ENCODE measurements around the gene GAB2.
"Not testable (repeated sequence)": the region's sequence is repeated elsewhere in the genome, so short reads cannot be mapped to it uniquely, and the experiment has no call there.

GAB2 gene

GRCh38 chr11:78290293-78291176, 127.1 kb downstream of the GAB2 start:
- in situ Hi-C loops (cut with MboI; ENCODE audit: low sequenced_read_pairs) = no loop called here

- in situ Hi-C loops (cut with MboI; ENCODE audit: low sequenced_read_pairs) = no loop called here
Measured at GRCh38 chr11:78289552-78290292, 127.9 kb downstream of the GAB2 start.

GRCh38 chr11:78284260-78284659, 133.4 kb downstream of the GAB2 start:
- in situ Hi-C loops (cut with MboI; ENCODE audit: low sequenced_read_pairs) = no loop called here

GRCh38 chr11:78282821-78283220, 134.8 kb downstream of the GAB2 start:
- in situ Hi-C loops (cut with MboI; ENCODE audit: low sequenced_read_pairs) = no loop called here

DNA sequence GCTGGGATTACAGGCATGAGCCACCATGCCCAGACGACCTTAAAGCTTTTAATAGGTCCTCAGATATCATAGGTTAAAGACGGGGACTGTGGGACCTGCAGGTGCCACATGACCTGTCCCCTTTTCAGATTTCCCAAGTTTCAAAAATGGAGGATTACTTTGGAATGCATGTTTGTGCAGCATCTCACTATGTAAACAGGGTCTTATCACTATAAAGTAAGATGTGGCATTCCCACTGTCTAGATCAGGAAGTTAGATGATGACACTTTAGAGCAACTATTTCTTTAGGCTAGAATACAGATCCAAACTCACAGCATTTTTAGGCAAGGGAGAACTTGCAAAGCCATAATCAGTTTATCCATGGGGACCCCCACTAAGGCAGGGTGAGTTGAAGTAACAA, 136.1 kb downstream of the GAB2 start:
- in situ Hi-C loops (cut with MboI; ENCODE audit: low sequenced_read_pairs) = no loop called here

GRCh38 chr11:78277314-78277994, 140.2 kb downstream of the GAB2 start:
- in situ Hi-C loops (cut with MboI; ENCODE audit: low sequenced_read_pairs) = no loop called here

- in situ Hi-C loops (cut with MboI; ENCODE audit: low sequenced_read_pairs) = no loop called here
Measured at GRCh38 chr11:78276311-78276710, 141.3 kb downstream of the GAB2 start.

- in situ Hi-C loops (cut with MboI; ENCODE audit: low sequenced_read_pairs) = no loop called here
Measured at GRCh38 chr11:78274739-78275138, 142.9 kb downstream of the GAB2 start.

DNA sequence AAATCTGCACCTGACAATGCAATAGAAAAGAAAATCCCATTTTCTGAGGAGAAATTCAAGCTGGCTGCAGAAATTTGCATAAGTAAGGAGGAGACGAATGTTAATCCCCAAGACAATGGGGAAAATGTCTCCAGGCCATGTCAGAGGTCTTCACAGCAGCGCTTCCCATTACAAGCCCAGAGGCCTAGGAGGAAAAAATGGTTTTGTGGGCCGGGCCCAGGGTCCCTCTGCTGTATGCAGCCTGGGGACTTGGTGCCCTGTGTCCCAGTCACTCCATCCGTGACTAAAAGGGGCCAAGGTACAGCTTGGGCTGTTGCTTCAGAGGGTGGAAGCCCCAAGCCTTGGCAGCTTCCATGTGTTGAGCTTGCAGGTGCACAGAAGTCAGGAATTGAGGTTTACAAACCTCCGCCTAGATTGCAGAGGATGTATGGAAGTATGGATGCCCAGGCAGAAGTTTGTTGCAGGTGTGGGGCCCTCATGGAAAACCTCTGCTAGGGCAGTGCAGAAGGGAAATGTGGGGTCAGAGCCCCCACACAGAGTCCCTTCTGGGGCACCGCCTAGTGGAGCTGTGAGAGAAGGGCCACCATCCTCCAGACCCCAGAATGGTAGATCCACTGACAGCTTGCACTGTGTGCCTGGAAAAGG, 144.9 kb downstream of the GAB2 start:
- in situ Hi-C loops (cut with MboI; ENCODE audit: low sequenced_read_pairs) = not testable (repeated sequence)

- in situ Hi-C loops (cut with MboI; ENCODE audit: low sequenced_read_pairs) = not testable (repeated sequence)
Measured at GRCh38 chr11:78271801-78272200, 145.8 kb downstream of the GAB2 start.

DNA sequence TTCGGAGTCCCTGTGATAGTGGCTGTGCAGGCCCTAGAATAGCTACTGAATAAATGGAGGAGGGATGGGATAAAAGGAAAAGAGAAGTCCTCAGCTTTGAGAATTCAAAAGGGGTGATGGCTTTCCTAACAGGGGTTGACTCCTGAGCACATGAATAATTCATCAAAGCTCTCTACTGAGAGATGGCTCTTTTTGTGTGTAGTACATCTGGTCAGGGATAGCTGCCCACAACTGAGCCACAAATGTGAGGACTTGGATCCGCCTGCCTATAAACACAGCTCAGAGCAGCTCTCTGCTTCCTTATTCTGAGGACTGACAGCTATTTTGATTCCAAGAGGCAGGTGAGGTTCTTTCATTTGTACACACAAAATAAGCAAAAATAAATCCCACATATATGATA, 146.6 kb downstream of the GAB2 start:
- in situ Hi-C loops (cut with MboI; ENCODE audit: low sequenced_read_pairs) = no loop called here

- in situ Hi-C loops (cut with MboI; ENCODE audit: low sequenced_read_pairs) = no loop called here
Measured at GRCh38 chr11:78269806-78270205, 147.8 kb downstream of the GAB2 start.

- in situ Hi-C loops (cut with MboI; ENCODE audit: low sequenced_read_pairs) = no loop called here
Measured at GRCh38 chr11:78268591-78269410, 148.8 kb downstream of the GAB2 start.

GRCh38 chr11:78266451-78266850, 151.2 kb downstream of the GAB2 start:
- in situ Hi-C loops (cut with MboI; ENCODE audit: low sequenced_read_pairs) = no loop called here

DNA sequence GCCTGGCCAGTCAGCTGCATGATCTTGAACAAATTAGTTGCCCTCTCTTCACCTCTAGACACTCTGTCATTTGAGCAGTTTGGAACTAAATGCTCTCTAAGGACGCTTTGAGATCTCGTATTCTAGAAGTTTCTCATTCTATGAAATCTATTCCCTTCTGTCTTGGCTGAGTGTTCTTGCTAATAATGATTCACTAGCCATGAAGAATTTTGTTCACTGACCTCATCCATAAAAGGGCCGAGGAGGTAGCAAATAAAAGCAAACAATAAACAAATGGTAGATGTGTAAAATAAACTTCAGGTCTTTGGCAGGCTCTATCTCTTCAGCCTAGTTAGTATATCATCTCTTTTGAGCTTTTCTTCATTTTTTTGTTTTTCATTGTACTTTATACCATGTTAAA, 152.3 kb downstream of the GAB2 start:
- in situ Hi-C loops (cut with MboI; ENCODE audit: low sequenced_read_pairs) = no loop called here

GRCh38 chr11:78262691-78263090, 154.9 kb downstream of the GAB2 start:
- in situ Hi-C loops (cut with MboI; ENCODE audit: low sequenced_read_pairs) = no loop called here

DNA sequence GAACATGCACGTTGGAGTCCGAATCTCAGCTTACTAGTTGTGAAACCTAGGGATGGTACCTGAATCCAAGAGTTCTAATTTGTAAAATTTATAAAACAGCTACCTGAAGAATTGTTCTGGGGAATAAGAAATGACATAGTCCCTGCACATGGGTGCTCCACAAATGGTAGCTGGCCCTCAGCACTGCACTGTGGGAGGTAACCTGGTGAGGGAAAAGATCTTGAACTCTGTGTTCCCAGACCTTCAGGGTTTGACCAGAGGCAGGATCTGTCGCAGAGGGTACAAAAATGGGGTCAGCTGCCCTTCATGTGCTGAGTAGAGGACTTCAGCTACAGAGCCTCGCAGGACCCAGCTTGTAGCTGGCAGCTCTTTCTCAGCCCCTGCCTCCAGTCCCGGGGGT, 155.4 kb downstream of the GAB2 start:
- in situ Hi-C loops (cut with MboI; ENCODE audit: low sequenced_read_pairs) = no loop called here

GRCh38 chr11:78261828-78262227, 155.8 kb downstream of the GAB2 start:
- in situ Hi-C loops (cut with MboI; ENCODE audit: low sequenced_read_pairs) = no loop called here

- in situ Hi-C loops (cut with MboI; ENCODE audit: low sequenced_read_pairs) = no loop called here
Measured at GRCh38 chr11:78261367-78261766, 156.3 kb downstream of the GAB2 start.

- in situ Hi-C loops (cut with MboI; ENCODE audit: low sequenced_read_pairs) = no loop called here
Measured at GRCh38 chr11:78259777-78260487, 157.7 kb downstream of the GAB2 start.
